Hindlimb muscle (tissue), 1 donor: ENCODE results near the gene ADAT2. TPM values are rescaled to one million over a fixed set of nuclear protein-coding genes. Genes with fewer than 3 reads are reported as not detected.

Experiments used
- DNase-seq: peaks from one replicate; pipeline ENCODE4 v3.0.0-alpha.2; 2013
- polyA plus RNA-seq: library from polyadenylated mRNA; unstranded; fragments of 120-200 nt; gene quantifications from one replicate; pipeline ENCODE4 v1.2.1, GENCODE V29; 2013; ENCODE audit not compliant: insufficient read length

ADAT2 gene
- polyA plus RNA-seq, 1 donor, result 9.7 TPM

- no peak for DNase-seq
These were observed 53.8 kb downstream of the ADAT2 start for GRCh38 chr6:143396497-143397226.

GRCh38 chr6:143395699-143396098 lies 54.8 kb downstream of the ADAT2 start:
- no peak for DNase-seq

GRCh38 chr6:143394389-143394788 lies 56.1 kb downstream of the ADAT2 start:
- no peak for DNase-seq

GRCh38 chr6:143390278-143390677 lies 60.2 kb downstream of the ADAT2 start:
- no peak for DNase-seq

- no peak for DNase-seq
These were observed 64.9 kb downstream of the ADAT2 start for GRCh38 chr6:143385636-143386035.

GRCh38 chr6:143376861-143377260 lies 73.6 kb downstream of the ADAT2 start:
- DNase-seq, result no peak

- DNase-seq, result no peak
These were observed 74.1 kb downstream of the ADAT2 start for GRCh38 chr6:143376375-143376774.

GRCh38 chr6:143375022-143375585 lies 75.4 kb downstream of the ADAT2 start:
- DNase-seq, result no peak

GRCh38 chr6:143374014-143374413 lies 76.5 kb downstream of the ADAT2 start:
- DNase-seq, result no peak

Other genes with a start within 250 kb of the ADAT2 start
- gene PEX3, start 110 bp upstream of the ADAT2 start, polyA plus RNA-seq, result 12.8 TPM
- gene FUCA2, start 61.0 kb upstream of the ADAT2 start, polyA plus RNA-seq, result 25.3 TPM
- 36.5 TPM for gene PHACTR2, start 227.3 kb upstream of the ADAT2 start, polyA plus RNA-seq